ENCODE measurements around the gene HINFP.

Gene HINFP

GRCh38 chr11:119121008-119121810 is at the start of gene HINFP:
Gene HINFP (plus strand): TSS chr11:119121580. CDS start chr11:119126945, 5,365 bp downstream.
- DNase-seq = peak; percentile 100

- no peak for DNase-seq
These were observed 43.5 kb upstream of the HINFP start for GRCh38 chr11:119077839-119078238.

GRCh38 chr11:119078675-119079420 is 42.5 kb upstream of the HINFP start:
- no peak for DNase-seq

DNA sequence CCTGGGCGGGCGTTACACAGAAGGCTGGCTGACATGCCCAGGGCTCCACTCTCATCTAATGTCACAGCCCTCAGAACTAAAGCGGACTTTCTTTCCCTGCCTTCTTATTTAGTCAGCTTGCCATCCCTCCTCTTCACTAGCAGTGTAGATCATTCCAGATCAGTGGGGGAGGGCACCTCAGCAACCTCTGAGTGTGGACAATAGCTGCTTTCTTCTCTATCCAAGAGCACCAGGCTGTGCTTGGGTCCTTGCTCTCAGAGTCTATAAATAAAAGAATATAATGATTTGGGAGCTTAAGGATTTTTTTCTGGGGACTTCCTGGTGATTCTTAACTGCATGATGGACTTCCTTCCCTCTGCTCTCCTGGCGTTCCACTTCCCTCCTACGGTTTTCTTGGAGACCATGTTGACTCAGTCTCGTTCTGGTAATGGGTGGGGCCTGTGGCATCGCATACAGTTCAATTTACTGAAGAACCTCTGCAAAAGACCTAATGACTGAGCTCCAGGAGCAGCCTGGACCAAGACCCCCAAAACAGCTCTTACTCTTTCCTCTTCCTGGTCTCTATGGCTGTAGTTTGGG is 39.6 kb upstream of the HINFP start:
- DNase-seq = no peak

- peak; percentile 98 for DNase-seq
These were observed 36.5 kb upstream of the HINFP start, which contains the start of gene HMBS for GRCh38 chr11:119084663-119085436. Gene HMBS (plus strand): TSS chr11:119084881. CDS start chr11:119085034, 153 bp downstream.

- no peak for DNase-seq
These were observed 35.9 kb upstream of the HINFP start for GRCh38 chr11:119085437-119085847.

GRCh38 chr11:119087123-119087522 is 34.3 kb upstream of the HINFP start:
- DNase-seq = no peak

DNA sequence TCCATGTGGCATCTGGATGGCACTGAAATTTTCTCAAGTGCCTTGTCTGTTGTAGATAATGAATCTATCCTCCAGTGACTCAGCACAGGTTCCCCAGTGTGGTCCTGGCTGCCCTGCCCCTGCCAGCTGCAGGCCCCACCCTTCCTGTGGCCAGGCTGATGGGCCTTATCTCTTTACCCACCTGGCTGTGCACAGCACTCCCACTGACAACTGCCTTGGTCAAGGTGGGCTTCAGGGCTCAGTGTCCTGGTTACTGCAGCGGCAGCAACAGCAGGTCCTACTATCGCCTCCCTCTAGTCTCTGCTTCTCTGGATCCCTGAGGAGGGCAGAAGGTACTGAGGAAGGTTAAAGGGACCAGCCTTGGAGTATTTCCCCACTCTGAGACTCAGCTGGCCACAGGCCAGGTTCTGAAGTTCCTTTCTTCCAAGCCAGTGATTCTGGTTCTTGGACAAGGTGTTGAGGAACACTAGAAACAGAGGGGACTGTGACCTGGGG is 33.6 kb upstream of the HINFP start:
- DNase-seq = no peak

- DNase-seq = no peak
These were observed 33.0 kb upstream of the HINFP start for GRCh38 chr11:119088406-119088805.

GRCh38 chr11:119089319-119089718 is 32.1 kb upstream of the HINFP start:
- DNase-seq = no peak

GRCh38 chr11:119091178-119091577 is 30.2 kb upstream of the HINFP start:
- no peak for DNase-seq

- no peak for DNase-seq
These were observed 29.2 kb upstream of the HINFP start for GRCh38 chr11:119091966-119092879.

DNA sequence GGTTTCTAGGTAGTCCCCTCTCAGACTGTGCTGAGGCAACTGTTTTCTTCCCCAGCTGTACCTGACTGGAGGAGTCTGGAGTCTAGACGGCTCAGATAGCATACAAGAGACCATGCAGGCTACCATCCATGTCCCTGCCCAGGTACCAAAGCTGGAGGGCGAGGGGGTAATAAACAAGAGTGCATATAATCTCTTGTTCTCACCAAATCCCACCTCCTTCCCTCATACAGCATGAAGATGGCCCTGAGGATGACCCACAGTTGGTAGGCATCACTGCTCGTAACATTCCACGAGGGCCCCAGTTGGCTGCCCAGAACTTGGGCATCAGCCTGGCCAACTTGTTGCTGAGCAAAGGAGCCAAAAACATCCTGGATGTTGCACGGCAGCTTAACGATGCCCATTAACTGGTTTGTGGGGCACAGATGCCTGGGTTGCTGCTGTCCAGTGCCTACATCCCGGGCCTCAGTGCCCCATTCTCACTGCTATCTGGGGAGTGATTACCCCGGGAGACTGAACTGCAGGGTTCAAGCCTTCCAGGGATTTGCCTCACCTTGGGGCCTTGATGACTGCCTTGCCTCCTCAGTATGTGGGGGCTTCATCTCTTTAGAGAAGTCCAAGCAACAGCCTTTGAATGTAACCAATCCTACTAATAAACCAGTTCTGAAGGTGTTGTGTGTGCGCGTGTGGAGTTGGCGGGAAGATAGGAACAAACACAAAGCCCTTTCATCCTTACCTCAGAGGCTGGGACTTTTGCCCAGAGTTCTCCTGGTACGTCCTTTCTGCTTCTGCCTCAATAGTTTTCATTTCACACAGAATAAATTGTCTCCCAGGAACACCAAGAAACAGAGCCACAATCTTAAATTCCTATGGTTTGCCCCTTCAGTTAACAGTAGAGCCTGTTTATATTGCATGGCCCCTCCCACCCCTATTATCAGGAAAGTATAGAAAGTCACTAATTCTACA is 28.2 kb upstream of the HINFP start:
- no peak for DNase-seq

DNA sequence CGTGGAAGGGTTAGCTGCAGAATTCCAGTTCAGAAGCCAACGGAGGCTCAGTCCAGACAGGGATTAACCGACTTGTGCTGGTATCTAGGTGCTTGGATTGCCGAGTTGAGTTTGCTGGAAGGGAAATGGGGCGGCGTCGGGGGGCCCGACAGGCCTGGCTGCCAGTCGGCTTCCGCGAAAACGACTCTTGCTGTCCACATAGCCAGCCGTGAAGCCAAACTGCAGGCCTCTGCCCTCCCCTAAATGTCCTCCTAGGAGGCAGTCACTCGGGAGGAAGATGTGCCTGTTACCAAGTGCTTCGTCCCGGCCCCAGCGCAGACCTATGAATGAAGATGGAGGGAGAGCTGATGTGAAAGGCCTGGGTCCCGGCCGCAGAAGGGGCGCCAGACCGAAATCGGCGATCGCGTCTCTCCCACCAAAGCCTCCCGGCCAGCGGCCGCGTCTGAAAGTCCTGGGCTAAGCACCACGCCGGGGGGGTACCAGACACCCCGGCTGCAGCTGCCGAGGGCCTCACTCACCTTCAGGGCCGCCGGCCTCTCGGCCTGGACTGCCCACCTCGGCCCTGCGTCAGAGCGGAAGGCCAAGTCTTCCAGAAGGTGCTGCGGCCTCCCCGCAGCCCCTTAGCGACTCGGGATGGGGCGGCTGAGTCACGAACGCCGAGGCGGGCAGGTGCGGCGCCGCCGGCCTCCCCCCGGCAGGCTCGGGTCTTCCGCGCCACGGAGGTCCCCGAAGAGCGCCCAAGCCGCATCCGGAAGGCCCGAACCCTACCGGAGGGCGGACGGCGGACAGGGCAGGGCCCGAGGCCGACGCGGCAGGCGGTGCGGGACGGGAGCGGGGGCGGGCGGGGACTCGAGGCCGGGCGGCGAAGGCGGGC is 27.2 kb upstream of the HINFP start:
- peak; percentile 66 for DNase-seq

- DNase-seq = no peak
These were observed 26.6 kb upstream of the HINFP start for GRCh38 chr11:119094816-119095065.

DNA sequence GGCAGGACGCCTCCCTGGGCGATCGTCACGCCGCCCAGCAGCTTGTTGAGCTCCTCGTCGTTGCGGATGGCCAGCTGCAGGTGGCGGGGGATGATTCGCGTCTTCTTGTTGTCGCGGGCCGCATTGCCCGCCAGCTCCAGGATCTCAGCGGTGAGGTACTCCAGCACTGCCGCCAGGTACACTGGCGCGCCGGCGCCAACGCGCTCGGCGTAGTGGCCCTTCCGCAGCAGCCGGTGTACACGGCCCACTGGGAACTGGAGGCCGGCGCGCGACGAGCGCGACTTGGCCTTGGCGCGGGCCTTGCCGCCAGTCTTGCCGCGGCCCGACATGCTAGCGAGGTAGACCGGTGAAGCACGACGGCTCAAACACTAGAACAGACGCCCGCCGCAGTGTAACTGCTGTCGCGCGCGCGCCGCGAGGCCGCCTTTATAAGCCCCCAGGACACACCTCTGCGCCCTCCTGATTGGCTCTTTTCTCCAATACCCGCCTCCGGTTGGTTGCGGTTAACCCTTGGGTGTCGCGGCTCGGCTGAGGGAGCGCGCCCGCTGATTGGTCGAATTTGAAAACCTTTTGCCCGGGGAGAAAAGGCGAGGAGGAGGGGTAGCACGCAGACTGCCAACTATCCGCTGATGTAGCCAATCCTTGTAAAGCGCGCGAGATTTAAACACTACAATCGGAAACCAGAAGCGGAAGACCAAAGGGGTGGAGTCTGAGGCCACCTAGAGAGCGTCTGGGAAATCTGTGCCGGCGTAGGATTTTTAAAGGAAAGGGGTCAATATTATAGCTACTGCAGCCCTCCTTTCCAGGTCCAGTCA is 26.1 kb upstream of the HINFP start:
- DNase-seq = peak; percentile 99

- no peak for DNase-seq
These were observed 21.7 kb upstream of the HINFP start for GRCh38 chr11:119099711-119100110.

DNA sequence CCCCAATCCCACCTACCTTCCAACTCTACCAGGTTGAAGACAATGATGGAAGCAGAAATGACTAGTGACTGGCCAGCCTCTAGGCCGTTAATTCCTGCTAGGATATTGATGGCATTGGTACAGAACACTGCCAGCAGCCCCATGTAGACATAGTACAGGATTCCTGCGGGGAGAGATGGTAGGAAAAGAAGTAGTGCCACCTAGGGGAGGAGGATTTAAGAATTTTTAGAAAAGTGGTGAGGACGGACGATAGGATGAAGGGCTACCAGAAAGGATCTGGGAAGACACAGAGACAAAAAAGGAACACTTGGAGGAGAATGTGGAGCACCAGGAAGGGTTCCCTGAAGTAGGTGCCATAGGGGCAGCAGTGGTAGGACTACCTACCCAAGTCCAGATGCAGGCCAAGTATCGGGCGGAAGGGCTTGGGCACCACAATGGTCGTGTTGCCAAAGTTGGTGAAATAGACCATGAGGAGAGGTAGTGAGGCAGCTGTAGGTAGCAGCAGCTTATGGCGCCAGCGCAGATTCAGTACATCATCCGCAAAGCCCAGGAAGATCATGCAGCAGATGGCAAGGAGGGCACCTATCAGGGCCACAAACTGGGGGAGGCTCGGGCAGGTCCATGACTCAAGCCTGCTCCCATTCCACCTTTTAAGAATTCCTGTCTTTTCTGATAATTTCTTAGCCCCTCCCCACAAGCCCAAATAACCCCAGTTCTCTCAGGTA is 21.0 kb upstream of the HINFP start:
- DNase-seq = no peak
